Measurements from ENCODE around the gene NACAD. TPM values are rescaled to one million over a fixed set of nuclear protein-coding genes. Genes with fewer than 3 reads are reported as not detected.

NACAD gene
- total RNA-seq, 1 donor from 2014 or later: 0.33 TPM

- TF ChIP-seq CTCF (IDR thresholded peaks at IDR 0.05): no peak
- no peaks in the 10 kb centered on the region for H3K27me3 Mint-ChIP-seq
- peaks cover 10% of the 10 kb centered on the region for H3K4me1 Mint-ChIP-seq
- no peak overlapping the region for H3K4me3 Mint-ChIP-seq
- intact Hi-C loops (cut with micrococcal nuclease): no loop called here
- ChIA-PET CTCF (no interaction called here), POLR2A (no interaction called here)
- ATAC-seq (ENCODE audit: low read depth) (no peak), DNase-seq (no peak)
- no peaks in the 10 kb centered on the region for H3K9me3 Mint-ChIP-seq
- H3K27ac Mint-ChIP-seq: no peak overlapping the region
- no peaks in the 10 kb centered on the region for H3K36me3 Mint-ChIP-seq (ENCODE audit: low read depth)
Observed at GRCh38 chr7:45126920-45127319, 38.2 kb upstream of the NACAD start.

- DNase-seq: no peak
- ATAC-seq (ENCODE audit: low read depth): no peak
- ChIA-PET POLR2A (no interaction called here), CTCF (no interaction called here)
- TF ChIP-seq CTCF (IDR thresholded peaks at IDR 0.05): no peak
- Mint-ChIP-seq H3K4me3 (no peak overlapping the region), H3K27me3 (no peaks in the 10 kb centered on the region), H3K9me3 (no peaks in the 10 kb centered on the region), H3K27ac (no peak overlapping the region), H3K4me1 (peaks cover 10% of the 10 kb centered on the region), H3K36me3 (ENCODE audit: low read depth) (no peaks in the 10 kb centered on the region)
- intact Hi-C loops (cut with micrococcal nuclease): no loop called here
Observed at GRCh38 chr7:45126201-45126600, 37.4 kb upstream of the NACAD start.

GRCh38 chr7:45125193-45125904 lies 36.6 kb upstream of the NACAD start:
- Mint-ChIP-seq H3K27ac (no peak overlapping the region), H3K9me3 (no peaks in the 10 kb centered on the region), H3K4me1 (peaks cover 10% of the 10 kb centered on the region), H3K27me3 (no peaks in the 10 kb centered on the region), H3K4me3 (no peak overlapping the region), H3K36me3 (ENCODE audit: low read depth) (no peaks in the 10 kb centered on the region)
- TF ChIP-seq CTCF (IDR thresholded peaks at IDR 0.05): no peak
- ChIA-PET CTCF (no interaction called here), POLR2A (no interaction called here)
- no peak for DNase-seq
- ATAC-seq (ENCODE audit: low read depth): no peak
- intact Hi-C loops (cut with micrococcal nuclease): no loop called here

- DNase-seq (no peak), ATAC-seq (ENCODE audit: low read depth) (no peak)
- H3K4me3 Mint-ChIP-seq: no peak overlapping the region
- H3K4me1 Mint-ChIP-seq: peaks cover 10% of the 10 kb centered on the region
- CTCF ChIA-PET: no interaction called here
- no peak for TF ChIP-seq CTCF (IDR thresholded peaks at IDR 0.05)
- intact Hi-C loops (cut with micrococcal nuclease): no loop called here
- H3K9me3 Mint-ChIP-seq: no peaks in the 10 kb centered on the region
- no peak overlapping the region for H3K27ac Mint-ChIP-seq
- no peaks in the 10 kb centered on the region for H3K36me3 Mint-ChIP-seq (ENCODE audit: low read depth)
- POLR2A ChIA-PET: interaction anchor here (0.5 kb wide), 1 partner anchor 167 kb away, joined by 5 read pairs; no protein-coding TSS in a partner anchor
- H3K27me3 Mint-ChIP-seq: no peaks in the 10 kb centered on the region
Observed at GRCh38 chr7:45123913-45124710, 35.3 kb upstream of the NACAD start.
